Measurements from ENCODE around the gene TMED1. TPM values are rescaled to one million over a fixed set of nuclear protein-coding genes. Genes with fewer than 3 reads are reported as not detected.
"Not testable (repeated sequence)": the region's sequence is repeated elsewhere in the genome, so short reads cannot be mapped to it uniquely, and the experiment has no call there.

TMED1 gene
- 55.5 and 61.9 TPM in 2 replicates for total RNA-seq (2014; rRNA removed; shearing (Covaris generic))
- polyA plus RNA-seq (2015; cell fraction: cytosol; rRNA removed) = 89.2 and 91.1 TPM in 2 replicates
- polyA plus RNA-seq (2015; cell fraction: nucleus; rRNA removed) = 7.3 and 15.5 TPM in 2 replicates

- peak; percentile 99 for DNase-seq (ENCODE audit: low read depth, low spot score)
- in situ Hi-C loops (cut with HindIII; ENCODE audit: low pct_unique_long_range_greater_than_20kb, low sequenced_read_pairs) = no loop called here
Measured at GRCh38 chr19:10835754-10836478, at the start of gene TMED1. TMED1 (minus strand) TSS chr19:10836212; CDS start chr19:10836191, 21 bp downstream.

- DNase-seq (ENCODE audit: low read depth, low spot score) = no peak
- in situ Hi-C loops (cut with HindIII; ENCODE audit: low pct_unique_long_range_greater_than_20kb, low sequenced_read_pairs) = no loop called here
Measured at GRCh38 chr19:10885201-10886169, 49.5 kb upstream of the TMED1 start.

- in situ Hi-C loops (cut with HindIII; ENCODE audit: low pct_unique_long_range_greater_than_20kb, low sequenced_read_pairs) = no loop called here
- DNase-seq (ENCODE audit: low read depth, low spot score) = no peak
Measured at GRCh38 chr19:10884274-10884673, 48.3 kb upstream of the TMED1 start.

- no peak for DNase-seq (ENCODE audit: low read depth, low spot score)
- in situ Hi-C loops (cut with HindIII; ENCODE audit: low pct_unique_long_range_greater_than_20kb, low sequenced_read_pairs) = no loop called here
Measured at GRCh38 chr19:10882108-10882457, 46.1 kb upstream of the TMED1 start.

- in situ Hi-C loops (cut with HindIII; ENCODE audit: low pct_unique_long_range_greater_than_20kb, low sequenced_read_pairs) = no loop called here
- DNase-seq (ENCODE audit: low read depth, low spot score) = no peak
Measured at GRCh38 chr19:10881403-10882107, 45.5 kb upstream of the TMED1 start.

GRCh38 chr19:10878253-10878652, 42.2 kb upstream of the TMED1 start:
- no peak for DNase-seq (ENCODE audit: low read depth, low spot score)
- in situ Hi-C loops (cut with HindIII; ENCODE audit: low pct_unique_long_range_greater_than_20kb, low sequenced_read_pairs) = no loop called here

GRCh38 chr19:10877608-10878007, 41.6 kb upstream of the TMED1 start:
- in situ Hi-C loops (cut with HindIII; ENCODE audit: low pct_unique_long_range_greater_than_20kb, low sequenced_read_pairs) = not testable (repeated sequence)

GRCh38 chr19:10876459-10877240, 40.6 kb upstream of the TMED1 start:
- in situ Hi-C loops (cut with HindIII; ENCODE audit: low pct_unique_long_range_greater_than_20kb, low sequenced_read_pairs) = no loop called here
- DNase-seq (ENCODE audit: low read depth, low spot score) = no peak

More at GRCh38 chr19:10877608-10878007, 41.6 kb upstream of the TMED1 start:
- not testable (repeated sequence) for DNase-seq (ENCODE audit: low read depth, low spot score)

- DNase-seq (ENCODE audit: low read depth, low spot score) = no peak
- in situ Hi-C loops (cut with HindIII; ENCODE audit: low pct_unique_long_range_greater_than_20kb, low sequenced_read_pairs) = no loop called here
Measured at GRCh38 chr19:10874024-10874423, 38.0 kb upstream of the TMED1 start.

GRCh38 chr19:10872546-10873107, 36.6 kb upstream of the TMED1 start:
- DNase-seq (ENCODE audit: low read depth, low spot score) = no peak
- in situ Hi-C loops (cut with HindIII; ENCODE audit: low pct_unique_long_range_greater_than_20kb, low sequenced_read_pairs) = no loop called here

- in situ Hi-C loops (cut with HindIII; ENCODE audit: low pct_unique_long_range_greater_than_20kb, low sequenced_read_pairs) = no loop called here
- no peak for DNase-seq (ENCODE audit: low read depth, low spot score)
Measured at GRCh38 chr19:10871711-10872545, 35.9 kb upstream of the TMED1 start.

GRCh38 chr19:10870955-10871603, 35.1 kb upstream of the TMED1 start, which contains the start of gene CARM1:
CARM1 (plus strand) TSS chr19:10871553; CDS start chr19:10871703, 150 bp downstream.
- DNase-seq (ENCODE audit: low read depth, low spot score) = peak; percentile 94
- in situ Hi-C loops (cut with HindIII; ENCODE audit: low pct_unique_long_range_greater_than_20kb, low sequenced_read_pairs) = no loop called here

GRCh38 chr19:10870501-10870954, 34.5 kb upstream of the TMED1 start:
- no peak for DNase-seq (ENCODE audit: low read depth, low spot score)
- in situ Hi-C loops (cut with HindIII; ENCODE audit: low pct_unique_long_range_greater_than_20kb, low sequenced_read_pairs) = no loop called here

- in situ Hi-C loops (cut with HindIII; ENCODE audit: low pct_unique_long_range_greater_than_20kb, low sequenced_read_pairs) = not testable (repeated sequence)
Measured at GRCh38 chr19:10869872-10870311, 33.9 kb upstream of the TMED1 start.

GRCh38 chr19:10868872-10869547, 33.0 kb upstream of the TMED1 start:
- DNase-seq (ENCODE audit: low read depth, low spot score) = no peak
- in situ Hi-C loops (cut with HindIII; ENCODE audit: low pct_unique_long_range_greater_than_20kb, low sequenced_read_pairs) = no loop called here

More at GRCh38 chr19:10869872-10870311, 33.9 kb upstream of the TMED1 start:
- DNase-seq (ENCODE audit: low read depth, low spot score) = not testable (repeated sequence)
